K562 (cell line): ENCODE measurements around the gene NDUFV2. TPM values are rescaled to one million over a fixed set of nuclear protein-coding genes. Genes with fewer than 3 reads are reported as not detected.

Experiments used
- ATAC-seq: fragments of 200-7000 bp; cut with Tn5 transposase; 3 replicates; pipeline ENCODE4 v1.9.1; 2020; ENCODE audit warnings: moderate library complexity
- BruUV-seq: library from RNA; stranded (reverse); fragments of 400-500 nt; replicated peaks from 2 replicates; lab custom pipeline; 2021; lab: Mats Ljungman, UMichigan
- CTCF ChIA-PET: fragments of 300-600 bp; formaldehyde crosslinking; extraction: SDS; loops from one replicate; lab custom pipeline; 2021; ENCODE audit warnings: low intra/inter-chr PET ratio; lab: Yijun Ruan, JAX
- POLR2A ChIA-PET: fragments of 300-600, 350-650 bp; sonication (Branson Sonifier 250); formaldehyde crosslinking; extraction: SDS; loops from one replicate; lab custom pipeline; 2021; ENCODE audit warnings: antibody characterized with exemption, inconsistent platforms; lab: Yijun Ruan, JAX
- DNase-seq, 4 experiments: peaks; one replicate each; pipeline versions ENCODE4 v3.0.0 to v3.0.0-alpha.2; 2011 to 2018; ENCODE audit warnings: low spot score in 3 of 4, mixed read lengths in 3 of 4; ENCODE audit errors: extremely low read depth in 1 of 4
- FAIRE-seq: peaks from 2 replicates; lab custom pipeline; 2011; peaks lifted over from hg19 to GRCh38; lab: Jason Lieb, UNC
- H2AFZ ChIP-seq: 2 replicates; pipeline ENCODE4 v1.6.0; 2011; ENCODE audit warnings: low read depth, low read length, control low read depth, inconsistent platforms
- H3K27ac ChIP-seq: fragments of 200-600 bp; 3 replicates; pipeline ENCODE4 v1.8.0; 2011; ENCODE audit warnings: low read depth, mild to moderate bottlenecking, control low read depth, inconsistent platforms, low read length, moderate library complexity, mixed read lengths; ENCODE audit errors: extremely low read depth
- H3K27me3 ChIP-seq, 2 experiments: fragments of 300-600 bp in 1 of 2; 2 replicates in 1 of 2; 3 replicates in 1 of 2; pipeline versions ENCODE4 v1.6.0 to v1.8.0; 2011; ENCODE audit warnings: inconsistent platforms in 2 of 2, low read length in 2 of 2, mild to moderate bottlenecking in 1 of 2, mixed read lengths in 1 of 2, moderate library complexity in 1 of 2; ENCODE audit not compliant: control insufficient read depth in 2 of 2, insufficient read depth in 2 of 2
- H3K36me3 ChIP-seq: fragments of 300-600 bp; 3 replicates; pipeline ENCODE4 v1.8.0; 2011; ENCODE audit warnings: mild to moderate bottlenecking, low read length, inconsistent platforms; ENCODE audit not compliant: control insufficient read depth, insufficient read depth
- H3K4me1 ChIP-seq, 2 experiments: fragments of 200-600 bp in 1 of 2; replicated peaks in 1 of 2; 2 replicates in 1 of 2; 3 replicates in 1 of 2; pipeline versions ENCODE4 v1.5.1 to v1.8.0; 2011; ENCODE audit warnings: inconsistent platforms in 2 of 2, low read length in 2 of 2, mild to moderate bottlenecking in 1 of 2, mixed read lengths in 1 of 2, moderate library complexity in 1 of 2; ENCODE audit not compliant: control insufficient read depth in 2 of 2, insufficient read depth in 2 of 2
- H3K4me2 ChIP-seq: 2 replicates; pipeline ENCODE4 v1.6.1; 2011; ENCODE audit warnings: low read length, control low read depth, inconsistent platforms, mixed read lengths; ENCODE audit not compliant: insufficient read depth
- H3K4me3 ChIP-seq: fragments of 200-600 bp; sonication (generic), shearing (Covaris generic); 2 replicates; pipeline ENCODE4 v1.5.1; 2016; ENCODE audit warnings: control low read depth, inconsistent platforms
- H3K79me2 ChIP-seq: fragments of 200-600 bp; 3 replicates; pipeline ENCODE4 v1.8.0; 2011; ENCODE audit warnings: low read length, inconsistent platforms; ENCODE audit not compliant: control insufficient read depth, insufficient read depth
- H3K9ac ChIP-seq, 2 experiments: 2 replicates each; pipeline versions ENCODE4 v1.6.0 to v1.6.1; 2011; ENCODE audit warnings: low read depth in 2 of 2, low read length in 2 of 2, control low read depth in 1 of 2, inconsistent platforms in 1 of 2, mild to moderate bottlenecking in 1 of 2, mixed read lengths in 1 of 2; ENCODE audit not compliant: insufficient read depth in 1 of 2
- H3K9me1 ChIP-seq: one replicate; pipeline ENCODE4 v1.6.0; 2011; ENCODE audit warnings: inconsistent platforms, mild to moderate bottlenecking, low read length, moderate library complexity; ENCODE audit not compliant: control insufficient read depth, insufficient read depth
- H3K9me3 ChIP-seq: replicated peaks from 2 replicates; pipeline ENCODE4 v1.5.1; 2011; ENCODE audit warnings: low read depth, low read length, inconsistent platforms; ENCODE audit not compliant: control insufficient read depth, insufficient read depth
- H4K20me1 ChIP-seq: replicated peaks from 2 replicates; pipeline ENCODE4 v1.6.1; 2011; ENCODE audit warnings: low read length, inconsistent platforms, mixed read lengths; ENCODE audit not compliant: control insufficient read depth, insufficient read depth
- BRF2 ChIP-seq: IDR thresholded peaks from 3 replicates; pipeline ENCODE4 v1.6.1; 2011; ENCODE audit warnings: borderline replicate concordance, mild to moderate bottlenecking; ENCODE audit not compliant: insufficient read length, insufficient read depth
- E2F8 ChIP-seq: fragments of 450-650 bp; IDR thresholded peaks from 2 replicates; pipeline ENCODE4 v1.7.1; 2018; ENCODE audit warnings: mild to moderate bottlenecking, low read depth; ENCODE audit not compliant: partially characterized antibody
- ELK1 ChIP-seq: sonication (generic); formaldehyde crosslinking; IDR thresholded peaks from 2 replicates; pipeline ENCODE4 v1.8.1; 2022; ENCODE audit warnings: missing genetic modification reagents
- ILF3 ChIP-seq: fragments of 450-650 bp; IDR thresholded peaks from 2 replicates; pipeline ENCODE4 v1.6.1; 2018; ENCODE audit warnings: antibody characterized with exemption, mild to moderate bottlenecking, moderate library complexity, borderline replicate concordance
- SOX6 ChIP-seq: fragments of 450-650 bp; IDR thresholded peaks from 2 replicates; pipeline ENCODE4 v1.6.1; 2014; ENCODE audit warnings: mild to moderate bottlenecking
- TBL1XR1 ChIP-seq, 2 experiments: IDR thresholded peaks; 2 replicates each; pipeline ENCODE4 v1.6.1; 2012; ENCODE audit warnings: improper control_type of control experiment in 2 of 2, low read length in 2 of 2, mild to moderate bottlenecking in 1 of 2
- TCF3 ChIP-seq: sonication (generic); formaldehyde crosslinking; IDR thresholded peaks from 2 replicates; pipeline ENCODE4 v1.4.0; 2020; ENCODE audit warnings: mild to moderate bottlenecking, missing genetic modification reagents
- ZKSCAN3 ChIP-seq: fragments of 250-450 bp; sonication (Bioruptor Pico); IDR thresholded peaks from 2 replicates; pipeline ENCODE4 v1.4.0; 2020
- ZNF316 ChIP-seq: fragments of 450-650 bp; IDR thresholded peaks from 2 replicates; pipeline ENCODE4 v1.6.1; 2016
- WGBS: fragments of 100-300 bp; shearing (Covaris generic); methylation state at CpG from one replicate; pipeline ENCODE4 v1.1.6; 2016; ENCODE audit warnings: low coverage, mixed read lengths; ENCODE audit not compliant: insufficient coverage; ENCODE audit errors: missing lambda C conversion rate; 5-methylcytosine and 5-hydroxymethylcytosine counted together
- in situ Hi-C: fragments of 300-500 bp; cut with MboI; formaldehyde crosslinking; loops from 4 replicates; pipeline ENCODE4 v1.15.0; 2018; ENCODE audit warnings: inconsistent platforms, mixed read lengths
- intact Hi-C: fragments of 100-400 bp; cut with micrococcal nuclease; formaldehyde crosslinking; loops from 2 replicates; pipeline ENCODE4 v1.14.2; 2022
- polyA plus RNA-seq, 8 experiments: library from polyadenylated mRNA; depleted of rRNA in 4 of 8; stranded (reverse) in 5 of 8; unstranded in 3 of 8; fragments of >200 nt; fragmentation: Nextera tagmentation in 2 of 8; fragmentation: Illumina TruSeq in 1 of 8; extraction: Ambion mirVana in 2 of 8; extraction: Trizol in 1 of 8; gene quantifications; 2 replicates each; pipeline versions ENCODE4 v1.2.1 to v1.2.3, GENCODE V29; 2011 to 2014; ENCODE audit warnings: inconsistent platforms in 1 of 8, missing spikeins in 1 of 8
- total RNA-seq, 7 experiments: library from RNA; depleted of rRNA in 6 of 7; stranded (reverse); fragments of >200 nt in 6 of 7; fragmentation: Illumina TruSeq in 2 of 7; extraction: Trizol in 2 of 7; gene quantifications; 2 replicates each; pipeline versions ENCODE4 v1.2.1 to v1.2.3, GENCODE V29; 2011 to 2021; ENCODE audit warnings: low replicate concordance in 1 of 7

The NDUFV2 gene
- total and polyA plus RNA-seq, 9 of the 15 experiments (the other 6 are each of a cell fraction or from before 2014, with no cell fraction given): 213 to 550 (median 384) TPM

- ChIA-PET POLR2A (interaction anchor here (0.6 to 4.6 kb wide), 3 partner anchors 7 to 67 kb away, joined by 3 to 53 read pairs (median 10); no protein-coding TSS in a partner anchor), CTCF (no interaction called here)
- intact Hi-C loops (no loop called here), in situ Hi-C loops (no loop called here)
- no peaks in the 10 kb centered on the region for H3K9me3 ChIP-seq
- peaks cover 79% of the 10 kb centered on the region for H3K36me3 ChIP-seq
- WGBS: 21% methylated on average over 4 of the region's 4 CpGs
- peak overlapping the region; percentile 18; the same call in 2 of the 3 replicates for H3K27ac ChIP-seq
- H3K27me3 ChIP-seq: no peaks in the 10 kb centered on the region
- peaks cover 3 to 29% of the 10 kb centered on the region in 2 experiments; a peak in 4 of 5 replicates for H3K4me1 ChIP-seq
- H3K9ac ChIP-seq: peak overlapping the region in 1 of 2 experiments; percentile 82; a peak in 2 of 4 replicates
- peak overlapping the region; percentile 4; the same call in 1 of the 2 replicates for H3K4me3 ChIP-seq
- H3K4me2 ChIP-seq: peak overlapping the region; percentile 84
- H3K79me2 ChIP-seq: peaks cover 100% of the 10 kb centered on the region
- no peaks in the 10 kb centered on the region for H3K9me1 ChIP-seq
- FAIRE-seq (no peak), ATAC-seq (no peak), DNase-seq (no peak)
- no peak overlapping the region for H2AFZ ChIP-seq
- BruUV-seq: no TSS peak
- H4K20me1 ChIP-seq: peaks cover 34% of the 10 kb centered on the region
- TF ChIP-seq BRF2 (no peak), TCF3 (peak; percentile 46), ZKSCAN3 (CRISPR knock-in tag) (no peak), SOX6 (peak; percentile 42), E2F8 (no peak), ZNF316 (0 out of 2 replicates have a peak, but pooled peaks have one; percentile 20), ILF3 (no peak), ELK1 (CRISPR knock-in tag) (no peak), TBL1XR1 (IDR thresholded peaks at IDR 0.05; ENCODE audit: low read length in 2 of 2) (0 out of 4 replicates have a peak, but pooled peaks of 1 of the 2 experiments have one; percentile 18)
Observed at GRCh38 chr18:9106800-9107584, 4.5 kb downstream of the NDUFV2 start.
